HG03520 (cell line): Measurements from ENCODE around the gene LILRA1.
"Not testable (repeated sequence)": the region's sequence is repeated elsewhere in the genome, so short reads cannot be mapped to it uniquely, and the experiment has no call there.

Source experiments
- ATAC-seq: cut with Tn5 transposase; IDR thresholded peaks from one replicate; pipeline ENCODE4 v1.9.1; 2021; ENCODE audit warnings: mild to moderate bottlenecking, moderate library complexity; ENCODE audit not compliant: unreplicated experiment

LILRA1 gene

GRCh38 chr19:54593445-54593844 lies at the start of gene LILRA1:
LILRA1 (plus strand) TSS chr19:54593632; CDS start chr19:54594245, 613 bp downstream.
- ATAC-seq, result not testable (repeated sequence)

- ATAC-seq, result no peak
Measured at GRCh38 chr19:54548806-54549205, 44.6 kb upstream of the LILRA1 start.

DNA sequence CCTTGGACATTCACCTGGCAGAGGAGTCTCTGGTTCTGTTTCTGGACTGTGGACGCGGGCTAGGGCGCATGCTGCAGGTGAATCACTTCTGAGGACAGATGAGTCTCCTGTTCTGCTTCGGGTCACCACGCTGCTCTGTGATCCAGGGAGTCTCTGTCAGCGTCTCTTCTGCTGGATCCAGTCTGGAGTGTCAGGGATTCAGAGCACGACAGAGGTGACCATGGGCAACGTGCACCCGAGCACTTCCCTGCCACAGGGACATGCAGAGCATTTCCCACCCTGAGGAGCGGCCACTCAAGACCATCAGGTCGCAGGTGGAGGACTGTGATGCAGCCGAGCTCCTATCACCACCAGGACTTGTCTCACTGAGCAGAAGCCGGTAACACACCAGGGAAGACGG lies 44.2 kb upstream of the LILRA1 start:
- ATAC-seq, result no peak

DNA sequence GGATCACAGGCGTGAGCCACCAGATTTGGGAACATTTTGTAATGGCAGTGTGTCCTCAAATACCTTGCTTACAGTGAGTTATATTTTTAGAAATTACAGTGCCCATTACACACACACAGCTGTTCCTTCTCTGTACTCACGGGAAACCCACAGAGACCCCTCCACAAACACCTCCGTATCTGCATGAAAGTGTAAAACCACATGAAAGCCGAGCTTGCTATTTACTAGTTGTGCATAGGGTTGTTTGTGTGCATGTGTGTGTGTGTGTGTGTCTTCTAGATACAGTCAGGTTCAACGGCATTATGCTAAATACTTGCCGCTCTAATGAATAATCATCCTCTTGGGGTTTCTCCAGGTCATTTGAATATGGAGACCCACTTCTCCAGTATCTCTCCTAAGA lies 42.1 kb upstream of the LILRA1 start:
- no peak for ATAC-seq

DNA sequence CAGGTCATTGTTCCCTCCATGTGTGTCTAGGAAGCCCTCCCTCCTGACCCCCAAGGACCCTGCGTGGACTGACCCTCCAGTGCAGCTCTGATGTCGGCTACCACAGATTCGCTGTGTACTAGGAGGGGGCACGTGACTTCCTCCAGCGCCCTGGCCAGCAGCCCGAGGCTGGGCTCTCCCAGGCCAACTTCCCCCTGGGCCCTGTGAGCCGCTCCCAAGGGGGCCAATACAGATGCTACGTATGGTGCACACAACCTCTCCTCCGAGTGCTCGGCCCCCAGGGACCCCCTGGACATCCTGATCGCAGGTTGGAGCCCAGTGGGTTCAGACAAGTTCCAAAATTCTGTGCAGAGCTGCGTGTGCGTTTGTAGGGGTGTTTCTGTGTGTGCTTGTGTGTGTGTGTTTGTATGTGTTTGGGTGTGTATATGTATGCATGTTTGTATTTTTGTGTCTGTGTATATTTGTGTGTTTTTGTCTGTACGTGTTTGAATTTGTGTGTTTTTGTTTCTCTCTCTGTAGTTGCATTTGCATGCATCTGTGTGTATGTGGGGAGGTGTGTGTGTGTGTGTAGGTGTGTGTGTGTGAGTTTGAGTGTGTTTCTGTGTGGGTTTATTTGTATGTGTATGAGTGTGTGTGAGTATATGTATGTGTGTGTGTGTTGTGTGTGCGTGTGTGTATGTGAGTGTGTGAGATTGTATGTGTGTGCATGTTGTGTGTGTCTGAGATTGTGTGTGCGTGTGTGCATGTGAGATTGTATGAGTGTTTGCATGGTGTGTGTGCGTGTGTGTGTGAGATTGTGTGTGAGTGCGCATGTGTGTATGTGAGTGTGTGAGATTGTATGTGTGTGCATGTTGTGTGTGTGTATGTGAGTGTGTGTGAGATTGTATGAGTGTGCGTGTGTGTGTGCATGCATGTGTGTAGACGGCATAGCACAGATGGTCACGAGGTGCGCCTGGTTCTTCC lies 41.2 kb upstream of the LILRA1 start:
- ATAC-seq, result no peak

DNA sequence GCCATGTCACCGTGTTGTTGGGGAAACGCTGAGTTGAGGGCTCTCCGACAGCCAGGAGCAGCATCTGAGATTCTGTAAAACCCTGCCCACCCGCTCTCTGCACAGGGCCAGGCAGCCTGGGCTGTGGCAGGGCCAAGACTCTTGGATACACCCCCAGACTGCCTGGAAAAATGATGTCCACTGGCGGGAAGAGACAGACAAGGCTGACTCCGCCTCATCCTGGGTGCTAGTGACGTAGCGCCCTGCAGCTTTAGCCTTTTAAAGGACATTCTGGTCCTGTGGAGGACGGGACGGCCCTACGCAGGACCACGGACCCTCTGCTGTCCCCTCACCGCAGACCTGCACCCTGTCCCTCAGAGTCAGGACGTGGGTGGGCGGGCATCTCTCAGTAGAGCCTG lies 40.5 kb upstream of the LILRA1 start:
- no peak for ATAC-seq

DNA sequence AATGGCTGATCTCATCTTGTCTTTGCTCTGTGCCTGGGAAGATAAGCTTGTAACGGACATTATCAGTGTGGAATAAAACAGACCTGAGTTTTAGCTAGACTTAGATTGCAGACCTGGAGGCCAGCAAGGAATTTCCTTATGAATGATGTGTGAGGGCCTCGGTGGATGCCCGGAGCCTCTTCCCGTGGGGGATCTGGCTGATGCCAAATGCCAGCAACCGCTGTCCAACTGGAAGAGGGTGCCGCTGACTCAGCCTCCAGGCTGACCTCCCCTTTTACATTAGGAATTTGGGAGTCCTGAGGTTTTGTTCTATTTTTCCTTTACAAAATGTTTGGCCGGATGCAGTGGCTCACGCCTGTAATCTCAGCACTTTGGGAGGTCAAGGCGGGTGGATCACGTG lies 39.4 kb upstream of the LILRA1 start:
- ATAC-seq, result no peak

- no peak for ATAC-seq
Measured at GRCh38 chr19:54554896-54555295, 38.5 kb upstream of the LILRA1 start.

DNA sequence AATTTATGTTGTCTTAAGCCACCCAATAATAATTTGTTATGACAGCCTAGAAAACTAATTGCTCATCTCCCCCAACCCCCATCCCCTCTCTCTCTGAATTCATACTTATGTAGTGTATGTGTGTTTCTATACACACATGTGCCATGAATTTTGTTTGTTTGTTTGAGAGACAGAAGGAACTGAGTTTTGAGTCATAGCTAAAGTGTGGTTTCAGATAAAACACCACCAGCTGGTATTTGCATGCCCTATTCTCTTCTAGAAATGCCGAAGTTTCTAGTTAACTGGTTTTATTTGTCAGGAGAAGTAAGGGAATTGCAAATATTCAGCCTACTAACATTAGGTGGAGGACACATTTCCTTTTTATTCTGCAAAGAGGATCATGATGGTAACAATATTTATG lies 37.2 kb upstream of the LILRA1 start:
- no peak for ATAC-seq

DNA sequence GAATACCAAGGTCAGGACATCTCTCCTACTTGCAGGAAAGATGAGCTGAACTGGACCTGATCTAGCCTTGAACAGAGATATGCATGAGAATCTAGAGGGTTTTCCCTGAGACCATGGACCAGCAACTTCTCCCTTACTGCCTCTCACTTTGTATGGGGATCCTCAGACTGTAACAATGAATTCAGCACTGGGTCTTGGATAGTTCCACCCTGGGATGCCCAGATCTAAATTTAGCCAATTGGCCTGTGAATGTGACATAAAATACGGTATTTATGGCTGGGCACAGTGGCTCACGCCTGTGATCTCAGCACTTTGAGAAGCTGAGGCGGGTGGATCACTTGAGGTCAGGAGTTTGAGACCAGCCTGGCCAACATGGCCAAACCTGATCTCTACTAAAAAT lies 35.1 kb upstream of the LILRA1 start:
- ATAC-seq, result no peak

GRCh38 chr19:54560881-54561385 lies 32.5 kb upstream of the LILRA1 start:
- ATAC-seq, result no peak

DNA sequence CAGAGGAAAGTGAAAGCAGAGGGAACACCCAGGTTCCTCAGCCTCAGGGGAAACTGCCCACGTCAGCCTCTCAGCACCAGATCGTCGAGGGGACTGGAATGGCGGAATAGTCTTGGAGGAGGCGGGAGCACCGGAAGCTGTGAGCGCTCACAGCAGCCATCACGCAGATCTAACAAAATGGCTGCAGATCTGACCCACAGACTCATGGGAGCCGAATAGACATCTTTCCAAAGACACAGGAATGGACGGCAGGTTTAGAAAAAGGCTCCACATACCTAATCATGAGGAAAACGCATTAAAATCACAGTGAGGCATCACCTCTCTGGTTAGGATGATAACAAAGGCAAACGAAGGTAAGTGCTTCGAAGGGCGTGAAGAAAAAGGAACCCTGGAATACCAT lies 31.6 kb upstream of the LILRA1 start:
- ATAC-seq, result no peak

- not testable (repeated sequence) for ATAC-seq
Measured at GRCh38 chr19:54563206-54563605, 30.2 kb upstream of the LILRA1 start.

DNA sequence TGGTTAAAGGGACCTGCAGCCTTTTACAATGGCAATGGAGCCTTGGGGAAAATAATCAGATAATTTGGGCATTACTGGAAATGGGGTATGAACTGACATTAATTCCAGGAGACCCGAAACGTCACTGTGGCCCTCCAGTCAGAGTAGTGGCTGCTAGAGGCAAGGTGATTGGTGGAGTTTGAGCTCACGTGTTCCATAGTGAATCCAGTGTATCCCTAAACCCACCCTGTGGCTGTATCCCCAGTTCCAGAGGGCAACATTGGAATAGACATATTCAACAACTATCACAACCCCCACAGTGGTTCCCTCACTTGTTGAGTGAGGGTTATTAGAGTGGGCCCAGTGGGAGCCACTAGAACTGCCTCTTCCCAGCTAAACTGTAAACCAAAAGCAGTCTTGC lies 23.1 kb upstream of the LILRA1 start:
- ATAC-seq, result no peak

DNA sequence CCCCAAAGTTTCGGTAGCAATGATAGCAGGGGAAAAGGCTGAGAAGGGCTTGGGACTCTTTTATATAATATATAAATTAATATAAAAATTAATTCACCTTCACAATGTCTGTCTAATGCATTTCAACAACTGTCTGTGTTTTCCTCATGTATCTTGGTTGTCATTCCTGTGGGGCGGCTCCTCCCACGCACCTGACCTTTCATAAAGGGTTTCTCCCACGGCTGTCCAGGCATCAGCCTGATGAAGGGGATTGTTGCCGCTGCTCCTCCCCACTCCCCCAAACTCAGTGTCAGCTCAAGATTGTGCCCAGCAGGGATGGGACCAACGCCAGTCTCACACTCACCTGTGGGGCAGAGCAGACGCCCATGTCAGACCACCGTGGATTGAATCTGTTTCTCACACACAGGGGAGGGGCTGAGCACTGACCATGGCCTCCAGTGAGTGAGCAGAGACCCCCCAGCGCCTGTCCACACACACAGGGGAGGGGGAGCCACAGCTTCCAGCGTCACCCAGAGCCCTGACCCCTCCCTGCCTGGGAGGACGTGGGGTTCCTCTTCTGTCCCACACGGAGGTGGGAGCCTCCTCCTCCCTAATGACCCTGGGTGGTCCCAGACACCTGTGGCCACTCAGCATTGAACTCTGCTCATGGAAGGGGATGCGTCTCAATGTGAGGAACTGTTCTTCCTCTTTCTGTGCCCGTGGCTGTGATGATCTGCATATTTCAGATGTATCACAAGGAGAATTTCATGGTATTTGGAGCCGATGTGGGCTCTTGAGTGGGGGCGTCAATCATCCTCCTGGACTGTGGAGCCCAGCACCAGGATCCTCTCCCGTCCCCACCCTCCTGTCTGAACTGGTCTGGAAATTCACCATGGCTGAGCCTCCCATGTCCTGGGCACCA lies 21.5 kb upstream of the LILRA1 start:
- not testable (repeated sequence) for ATAC-seq

DNA sequence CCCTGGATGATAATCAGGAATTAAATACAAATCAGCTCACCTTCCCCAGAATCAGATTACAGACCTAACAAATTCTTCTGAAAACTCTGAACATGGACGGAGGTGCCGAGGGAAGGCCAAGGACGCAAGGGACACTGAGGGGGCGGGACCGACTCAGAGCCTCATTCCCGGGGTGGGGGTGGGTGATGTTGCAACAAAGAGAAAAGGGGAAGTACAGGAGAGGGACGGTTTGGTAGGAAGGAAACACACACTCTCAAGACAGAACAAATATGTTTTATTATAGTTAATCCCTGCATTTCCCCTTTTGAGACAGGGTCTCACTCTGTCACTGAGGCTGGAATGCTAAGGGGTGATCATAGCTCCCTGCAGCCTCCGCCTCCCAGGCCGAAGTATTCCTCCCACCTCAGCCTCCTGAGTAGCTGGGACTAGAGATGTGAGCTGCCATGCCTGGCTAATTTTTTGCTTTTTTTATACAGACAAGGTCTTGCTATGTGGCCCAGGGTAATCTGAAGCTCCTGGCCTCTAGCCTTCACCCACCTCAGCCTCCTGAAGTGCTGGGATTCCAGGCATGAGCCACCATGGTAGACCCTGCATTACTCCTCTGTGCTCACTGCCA lies 20.6 kb upstream of the LILRA1 start:
- no peak for ATAC-seq

- ATAC-seq, result no peak
Measured at GRCh38 chr19:54573330-54573872, 20.0 kb upstream of the LILRA1 start, which contains the start of gene LILRA2. LILRA2 (plus strand) TSS chr19:54573790; CDS start chr19:54573879, 89 bp downstream.

DNA sequence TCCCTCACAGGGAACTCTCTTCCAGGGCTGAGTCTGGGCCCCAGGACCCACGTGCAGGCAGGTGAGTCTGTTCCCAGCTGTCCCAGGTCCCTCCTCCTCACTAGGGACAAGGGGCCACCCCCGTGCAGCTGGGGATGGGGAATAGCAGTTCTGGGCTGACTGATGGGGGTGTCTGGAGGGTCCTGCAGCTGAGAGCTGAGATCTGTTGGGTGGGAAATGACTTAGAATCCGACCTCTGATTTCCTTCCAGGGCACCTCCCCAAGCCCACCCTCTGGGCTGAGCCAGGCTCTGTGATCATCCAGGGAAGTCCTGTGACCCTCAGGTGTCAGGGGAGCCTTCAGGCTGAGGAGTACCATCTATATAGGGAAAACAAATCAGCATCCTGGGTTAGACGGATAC lies 19.4 kb upstream of the LILRA1 start:
- no peak for ATAC-seq

GRCh38 chr19:54574527-54575056 lies 18.8 kb upstream of the LILRA1 start:
- ATAC-seq, result no peak

GRCh38 chr19:54575205-54575604 lies 18.2 kb upstream of the LILRA1 start:
- not testable (repeated sequence) for ATAC-seq
